ENCODE results near the gene BMAL2.

BMAL2 gene

DNA sequence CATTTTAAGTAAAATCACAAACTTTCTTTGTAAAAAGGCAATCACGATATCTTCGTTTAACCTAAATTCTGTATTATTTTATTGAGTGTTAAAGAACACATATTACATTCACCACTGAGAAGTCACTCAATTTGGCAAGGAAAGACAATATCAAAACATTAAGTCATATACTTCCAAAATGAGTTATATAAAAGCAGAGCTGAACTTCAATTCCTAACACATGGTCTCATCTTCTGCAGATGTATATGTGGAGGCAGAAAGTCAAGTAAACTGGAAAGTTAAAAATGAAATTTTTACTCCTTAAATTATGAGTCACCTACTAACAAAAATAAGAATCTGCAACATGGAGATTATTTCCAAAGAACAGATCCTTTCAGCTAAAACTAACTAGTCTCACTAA lies 28.7 kb downstream of the BMAL2 start:
- no peak for DNase-seq

GRCh38 chr12:27366621-27367020 lies 34.0 kb downstream of the BMAL2 start:
- DNase-seq = no peak

GRCh38 chr12:27367078-27367477 lies 34.4 kb downstream of the BMAL2 start:
- no peak for DNase-seq

DNA sequence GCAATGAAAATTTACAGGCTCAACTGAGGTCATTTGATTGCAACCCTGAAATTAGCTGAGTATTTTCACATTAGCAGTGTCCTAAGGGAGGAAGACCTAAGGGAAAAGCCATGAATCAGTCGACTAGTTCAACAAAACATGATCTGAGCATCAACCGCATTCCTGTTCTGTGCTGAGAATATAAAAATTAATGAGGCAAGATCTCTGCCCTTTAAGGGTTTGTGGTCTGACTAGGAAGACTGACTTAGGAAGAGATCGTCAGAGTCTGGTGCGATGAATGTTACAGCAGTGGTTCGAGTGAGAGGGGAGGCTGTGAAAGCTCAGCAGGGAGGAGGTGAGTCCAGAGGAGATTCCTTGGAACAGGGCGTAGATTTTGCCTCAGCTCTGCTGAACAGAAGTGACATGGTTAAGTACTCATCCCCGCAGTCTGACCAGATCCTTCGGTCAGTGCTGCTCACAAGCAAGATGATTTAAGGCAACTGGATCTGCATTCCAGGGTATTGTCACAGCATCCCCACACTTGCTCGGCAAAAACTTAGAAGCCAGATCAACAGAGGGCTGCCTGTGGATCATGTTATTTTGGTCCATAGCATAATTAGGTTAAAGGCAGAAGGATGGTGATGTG lies 49.6 kb downstream of the BMAL2 start:
- no peak for DNase-seq
